Activated CD4-positive, alpha-beta T cell treated with anti-CD3 and anti-CD28 coated beads, Interleukin-2, amount 10 ng/mL, durations not matched to agents 24 days and 14 days (primary cell): ENCODE results near the gene RAI1. TPM values are rescaled to one million over a fixed set of nuclear protein-coding genes. Genes with fewer than 3 reads are reported as not detected.
A peak's percentile ranks its signal among the peaks of the same experiment; 100 is the strongest.

Experiments
- DNase-seq: peaks from one replicate; pipeline ENCODE4 v3.0.0; 2022
- H3K27ac Mint-ChIP-seq: one replicate; pipeline ENCODE4 v1.8.0; 2022; ENCODE audit warnings: mild to moderate bottlenecking, mixed read lengths
- H3K27me3 Mint-ChIP-seq: one replicate; pipeline ENCODE4 v1.8.0; 2022; ENCODE audit warnings: mixed read lengths
- H3K36me3 Mint-ChIP-seq: one replicate; pipeline ENCODE4 v1.8.0; 2022; ENCODE audit warnings: low read depth, mild to moderate bottlenecking, mixed read lengths
- H3K4me1 Mint-ChIP-seq: one replicate; pipeline ENCODE4 v1.8.0; 2021; ENCODE audit warnings: mixed read lengths
- H3K4me3 Mint-ChIP-seq: one replicate; pipeline ENCODE4 v1.8.0; 2022; ENCODE audit warnings: mild to moderate bottlenecking, moderate library complexity, mixed read lengths
- H3K9me3 Mint-ChIP-seq: one replicate; pipeline ENCODE4 v1.8.0; 2021; ENCODE audit warnings: mixed read lengths
- intact Hi-C: fragments of 100-400 bp; cut with micrococcal nuclease; formaldehyde crosslinking; loops from one replicate; pipeline ENCODE4 v1.15.1; 2023
- total RNA-seq: library from RNA; stranded (reverse); gene quantifications from 2 replicates; pipeline ENCODE4 v1.2.3, GENCODE V29; 2022

Gene RAI1
- total RNA-seq, 1 donor from 2014 or later = 34.5 TPM

- Mint-ChIP-seq H3K27ac (peak overlapping the region; percentile 95), H3K4me3 (peak overlapping the region; percentile 93), H3K36me3 (no peaks in the 10 kb centered on the region), H3K27me3 (no peaks in the 10 kb centered on the region), H3K4me1 (peaks cover 38% of the 10 kb centered on the region), H3K9me3 (no peaks in the 10 kb centered on the region)
- DNase-seq = peak; percentile 85
- intact Hi-C loops = loop anchor here (5.0 kb wide), 2 partner anchors 71 to 159 kb away; partner anchors contain the start of gene PEMT
These were observed 69.6 kb downstream of the RAI1 start for GRCh38 chr17:17750881-17751280.

- no peak for DNase-seq
- Mint-ChIP-seq H3K4me1 (peaks cover 41% of the 10 kb centered on the region), H3K9me3 (no peaks in the 10 kb centered on the region), H3K4me3 (peak overlapping the region; percentile 93), H3K36me3 (peaks cover 1% of the 10 kb centered on the region), H3K27me3 (no peaks in the 10 kb centered on the region), H3K27ac (peak overlapping the region; percentile 95)
- intact Hi-C loops = loop anchor here (1.0 to 5.0 kb wide), 7 partner anchors 31 to 288 kb away; partner anchors contain the start of genes ATPAF2, GID4, PEMT and RAI1
These were observed 70.3 kb downstream of the RAI1 start for GRCh38 chr17:17751489-17752088.

GRCh38 chr17:17752089-17752820, 71.0 kb downstream of the RAI1 start:
- Mint-ChIP-seq H3K27me3 (no peaks in the 10 kb centered on the region), H3K4me1 (peaks cover 44% of the 10 kb centered on the region), H3K9me3 (no peaks in the 10 kb centered on the region), H3K27ac (peak overlapping the region; percentile 95), H3K4me3 (peak overlapping the region; percentile 93), H3K36me3 (peaks cover 1% of the 10 kb centered on the region)
- intact Hi-C loops = loop anchor here (1.0 to 5.0 kb wide), 7 partner anchors 31 to 287 kb away; partner anchors contain the start of genes ATPAF2, GID4, PEMT and RAI1
- DNase-seq = peak; percentile 99

GRCh38 chr17:17752821-17753321, 71.6 kb downstream of the RAI1 start:
- H3K27ac Mint-ChIP-seq = peak overlapping the region; percentile 89
- H3K27me3 Mint-ChIP-seq = no peaks in the 10 kb centered on the region
- no peak for DNase-seq
- H3K4me3 Mint-ChIP-seq = peak overlapping the region; percentile 93
- H3K4me1 Mint-ChIP-seq = peaks cover 49% of the 10 kb centered on the region
- intact Hi-C loops = loop anchor here (1.0 to 5.0 kb wide), 7 partner anchors 30 to 286 kb away; partner anchors contain the start of genes ATPAF2, GID4, PEMT and RAI1
- H3K36me3 Mint-ChIP-seq = peaks cover 1% of the 10 kb centered on the region
- no peaks in the 10 kb centered on the region for H3K9me3 Mint-ChIP-seq

GRCh38 chr17:17754719-17755686, 73.7 kb downstream of the RAI1 start:
- no peaks in the 10 kb centered on the region for H3K27me3 Mint-ChIP-seq
- DNase-seq = no peak
- intact Hi-C loops = loop anchor here (5.0 kb wide), 2 partner anchors 67 to 163 kb away; partner anchors contain the start of gene PEMT
- no peak overlapping the region for H3K4me3 Mint-ChIP-seq
- H3K9me3 Mint-ChIP-seq = no peaks in the 10 kb centered on the region
- peaks cover 1% of the 10 kb centered on the region for H3K36me3 Mint-ChIP-seq
- peak overlapping the region; percentile 12 for H3K27ac Mint-ChIP-seq
- H3K4me1 Mint-ChIP-seq = peaks cover 42% of the 10 kb centered on the region

GRCh38 chr17:17755715-17756114, 74.5 kb downstream of the RAI1 start:
- Mint-ChIP-seq H3K9me3 (no peaks in the 10 kb centered on the region), H3K36me3 (peaks cover 1% of the 10 kb centered on the region), H3K4me1 (peaks cover 37% of the 10 kb centered on the region), H3K4me3 (no peak overlapping the region), H3K27ac (peak overlapping the region; percentile 12), H3K27me3 (no peaks in the 10 kb centered on the region)
- DNase-seq = no peak
- intact Hi-C loops = no loop called here

- intact Hi-C loops = no loop called here
- no peaks in the 10 kb centered on the region for H3K27me3 Mint-ChIP-seq
- H3K36me3 Mint-ChIP-seq = peaks cover 1% of the 10 kb centered on the region
- H3K9me3 Mint-ChIP-seq = no peaks in the 10 kb centered on the region
- peak; percentile 73 for DNase-seq
- H3K4me1 Mint-ChIP-seq = peaks cover 24% of the 10 kb centered on the region
- H3K27ac Mint-ChIP-seq = no peak overlapping the region
- H3K4me3 Mint-ChIP-seq = peak overlapping the region; percentile 10
These were observed 76.1 kb downstream of the RAI1 start for GRCh38 chr17:17757391-17757791.

GRCh38 chr17:17757956-17758845, 76.9 kb downstream of the RAI1 start:
- Mint-ChIP-seq H3K36me3 (peaks cover 1% of the 10 kb centered on the region), H3K4me3 (no peak overlapping the region), H3K9me3 (no peaks in the 10 kb centered on the region), H3K27me3 (no peaks in the 10 kb centered on the region), H3K4me1 (peaks cover 17% of the 10 kb centered on the region), H3K27ac (no peak overlapping the region)
- no peak for DNase-seq
- intact Hi-C loops = no loop called here

GRCh38 chr17:17758941-17759563, 77.8 kb downstream of the RAI1 start:
- H3K36me3 Mint-ChIP-seq = peaks cover 1% of the 10 kb centered on the region
- H3K4me3 Mint-ChIP-seq = no peak overlapping the region
- DNase-seq = no peak
- peaks cover 15% of the 10 kb centered on the region for H3K4me1 Mint-ChIP-seq
- intact Hi-C loops = no loop called here
- no peaks in the 10 kb centered on the region for H3K9me3 Mint-ChIP-seq
- H3K27me3 Mint-ChIP-seq = no peaks in the 10 kb centered on the region
- no peak overlapping the region for H3K27ac Mint-ChIP-seq

GRCh38 chr17:17760350-17760749, 79.1 kb downstream of the RAI1 start:
- intact Hi-C loops = no loop called here
- no peak overlapping the region for H3K27ac Mint-ChIP-seq
- no peaks in the 10 kb centered on the region for H3K9me3 Mint-ChIP-seq
- peaks cover 3% of the 10 kb centered on the region for H3K36me3 Mint-ChIP-seq
- no peaks in the 10 kb centered on the region for H3K27me3 Mint-ChIP-seq
- no peak for DNase-seq
- H3K4me1 Mint-ChIP-seq = peaks cover 19% of the 10 kb centered on the region
- H3K4me3 Mint-ChIP-seq = no peak overlapping the region

- Mint-ChIP-seq H3K36me3 (peaks cover 3% of the 10 kb centered on the region), H3K4me1 (peaks cover 20% of the 10 kb centered on the region), H3K27ac (no peak overlapping the region)
These were observed 79.8 kb downstream of the RAI1 start for GRCh38 chr17:17760872-17761550.

More at GRCh38 chr17:17760872-17761550, 79.8 kb downstream of the RAI1 start:
- no peak for DNase-seq
- no peaks in the 10 kb centered on the region for H3K9me3 Mint-ChIP-seq
- H3K4me3 Mint-ChIP-seq = no peak overlapping the region
- H3K27me3 Mint-ChIP-seq = no peaks in the 10 kb centered on the region
- intact Hi-C loops = no loop called here
